Testis (tissue), 2 donors: Measurements from ENCODE around the gene NUP37.

ENCODE experiments used
- POLR2A ChIP-seq: fragments of 450-650 bp; IDR thresholded peaks from one replicate; pipeline ENCODE4 v1.6.1; 2017; ENCODE audit warnings: antibody characterized with exemption, mild to moderate bottlenecking, moderate library complexity
- TF ChIP-seq, protein P1 (sequence below), 3 experiments: fragments of 450-650 bp in 2 of 3; fragments of 200-600 bp in 1 of 3; sonication (generic) in 1 of 3; IDR thresholded peaks; one replicate each; pipeline ENCODE4 v1.5.1; 2016 to 2019; ENCODE audit warnings: antibody characterized with exemption in 3 of 3, mild to moderate bottlenecking in 2 of 3, moderate library complexity in 1 of 3

DNA sequence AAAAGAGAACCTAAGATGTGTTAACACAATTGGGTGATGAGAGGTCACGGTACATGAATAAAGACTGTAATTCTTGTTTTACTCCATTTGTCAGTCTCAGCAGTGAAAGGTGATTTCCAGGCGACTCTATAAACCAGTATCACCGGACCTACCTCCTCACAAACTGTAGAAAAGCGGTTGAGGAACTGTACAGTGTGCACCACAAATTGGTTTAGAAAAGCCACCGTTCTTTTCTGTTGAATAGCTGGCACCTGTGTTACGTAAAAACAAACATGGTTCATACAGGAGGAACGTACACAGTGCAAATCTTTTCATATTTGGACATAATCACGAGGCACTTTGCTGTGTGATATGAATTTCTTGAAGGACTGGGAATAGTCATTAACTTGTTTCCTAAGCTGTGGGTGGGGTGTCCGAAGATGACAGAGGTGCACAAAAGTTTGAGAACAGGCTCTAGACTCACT, 58.8 kb downstream of the NUP37 start:
- TF ChIP-seq, protein P1, sequence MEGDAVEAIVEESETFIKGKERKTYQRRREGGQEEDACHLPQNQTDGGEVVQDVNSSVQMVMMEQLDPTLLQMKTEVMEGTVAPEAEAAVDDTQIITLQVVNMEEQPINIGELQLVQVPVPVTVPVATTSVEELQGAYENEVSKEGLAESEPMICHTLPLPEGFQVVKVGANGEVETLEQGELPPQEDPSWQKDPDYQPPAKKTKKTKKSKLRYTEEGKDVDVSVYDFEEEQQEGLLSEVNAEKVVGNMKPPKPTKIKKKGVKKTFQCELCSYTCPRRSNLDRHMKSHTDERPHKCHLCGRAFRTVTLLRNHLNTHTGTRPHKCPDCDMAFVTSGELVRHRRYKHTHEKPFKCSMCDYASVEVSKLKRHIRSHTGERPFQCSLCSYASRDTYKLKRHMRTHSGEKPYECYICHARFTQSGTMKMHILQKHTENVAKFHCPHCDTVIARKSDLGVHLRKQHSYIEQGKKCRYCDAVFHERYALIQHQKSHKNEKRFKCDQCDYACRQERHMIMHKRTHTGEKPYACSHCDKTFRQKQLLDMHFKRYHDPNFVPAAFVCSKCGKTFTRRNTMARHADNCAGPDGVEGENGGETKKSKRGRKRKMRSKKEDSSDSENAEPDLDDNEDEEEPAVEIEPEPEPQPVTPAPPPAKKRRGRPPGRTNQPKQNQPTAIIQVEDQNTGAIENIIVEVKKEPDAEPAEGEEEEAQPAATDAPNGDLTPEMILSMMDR (IDR thresholded peaks at IDR 0.05) = no peak
- TF ChIP-seq POLR2A = no peak
